CD4-positive, alpha-beta T cell treated with Interleukin-1 beta for 1 hour (primary cell): ENCODE data around the gene CFAP74.

Experiments used
- DNase-seq, 2 donors: peaks; one replicate each; pipeline ENCODE4 v3.0.0-alpha.2; 2020 to 2022

CFAP74 gene

GRCh38 chr1:2018217-2019171 lies 14.9 kb upstream of the CFAP74 start:
- DNase-seq, result no peak

GRCh38 chr1:2016123-2016522 lies 12.5 kb upstream of the CFAP74 start:
- no peak for DNase-seq

- DNase-seq, result no peak
Observed at GRCh38 chr1:2014741-2015735, 11.5 kb upstream of the CFAP74 start.

- no peak for DNase-seq
Observed at GRCh38 chr1:2014181-2014580, 10.6 kb upstream of the CFAP74 start.

GRCh38 chr1:2009101-2010053 lies 5.8 kb upstream of the CFAP74 start:
- DNase-seq, result no peak

GRCh38 chr1:2004856-2005255 lies 1.3 kb upstream of the CFAP74 start:
- no peak for DNase-seq

- DNase-seq, result no peak
Observed at GRCh38 chr1:2001773-2002411, 1.7 kb downstream of the CFAP74 start.

GRCh38 chr1:2000850-2001249 lies 2.7 kb downstream of the CFAP74 start:
- DNase-seq, result no peak

GRCh38 chr1:2000432-2000831 lies 3.2 kb downstream of the CFAP74 start:
- DNase-seq, result no peak

GRCh38 chr1:1997576-1997975 lies 6.0 kb downstream of the CFAP74 start:
- no peak for DNase-seq

GRCh38 chr1:1996207-1996651 lies 7.4 kb downstream of the CFAP74 start:
- no peak for DNase-seq

GRCh38 chr1:1994536-1994935 lies 9.1 kb downstream of the CFAP74 start:
- DNase-seq, result no peak

- no peak for DNase-seq
Observed at GRCh38 chr1:1990222-1990621, 13.4 kb downstream of the CFAP74 start.

- DNase-seq, result no peak
Observed at GRCh38 chr1:1989789-1990188, 13.8 kb downstream of the CFAP74 start.

GRCh38 chr1:1989102-1989542 lies 14.5 kb downstream of the CFAP74 start:
- DNase-seq, result no peak

GRCh38 chr1:1988061-1988945 lies 15.3 kb downstream of the CFAP74 start:
- no peak for DNase-seq

- no peak for DNase-seq
Observed at GRCh38 chr1:1987142-1987510, 16.5 kb downstream of the CFAP74 start.

- no peak for DNase-seq
Observed at GRCh38 chr1:1986451-1987141, 17.0 kb downstream of the CFAP74 start.

GRCh38 chr1:1985375-1986050 lies 18.1 kb downstream of the CFAP74 start:
- DNase-seq, result no peak
